ENCODE data around the gene SELENOV.

Gene SELENOV

DNA sequence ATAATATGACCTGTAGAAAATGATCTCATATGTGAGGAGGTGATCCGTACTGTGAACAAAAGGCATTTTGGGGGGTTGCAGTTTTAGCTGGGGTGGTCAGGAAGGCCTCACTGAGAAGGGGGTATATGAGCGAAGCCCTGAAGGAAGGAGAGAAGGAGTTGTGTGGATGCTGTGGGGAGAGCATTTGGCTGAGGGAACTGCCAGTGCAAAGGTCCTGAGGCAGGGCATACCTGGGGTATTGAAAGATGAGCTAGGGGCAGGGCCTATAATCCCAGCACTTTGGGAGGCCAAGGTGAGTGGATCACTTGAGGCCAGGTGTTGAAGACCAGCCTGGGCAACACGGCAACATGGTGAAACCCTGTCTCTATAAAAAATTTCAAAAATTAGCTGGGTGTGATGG, 2.5 kb downstream of the SELENOV start:
- DNase-seq, result no peak

DNA sequence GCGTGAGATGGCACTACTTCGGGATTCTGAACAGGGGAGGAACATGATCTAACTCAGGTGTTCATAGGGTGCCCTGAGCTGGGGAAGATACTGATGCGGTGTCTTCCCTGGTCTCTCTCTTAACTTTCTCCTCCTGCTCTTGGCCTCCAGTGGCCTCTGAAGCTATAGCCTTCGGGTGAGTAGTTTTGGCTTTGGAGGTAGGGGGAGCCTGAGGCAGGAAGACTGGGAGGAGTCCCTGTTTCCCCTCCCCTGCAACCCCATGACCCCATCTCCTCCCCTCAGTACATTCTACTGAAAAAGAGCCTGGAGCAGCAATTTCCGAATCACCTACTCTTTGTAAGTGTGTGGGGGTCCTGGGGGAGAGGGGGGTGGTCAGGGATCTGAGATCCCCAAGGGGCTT, 3.5 kb downstream of the SELENOV start:
- H3K36me3 ChIP-seq (ENCODE audit: insufficient read depth, low read length), result no peaks in the 10 kb centered on the region
- no peak overlapping the region for H3K4me3 ChIP-seq (ENCODE audit: low read depth in 1 of 2, low read length in 2 of 2)
- H4K20me1 ChIP-seq (ENCODE audit: insufficient read depth, low read length), result no peaks in the 10 kb centered on the region
- no peak overlapping the region for H3K4me2 ChIP-seq (ENCODE audit: insufficient read depth, low read length)
- H3K79me2 ChIP-seq (ENCODE audit: insufficient read depth, low read length), result no peaks in the 10 kb centered on the region
- H2AFZ ChIP-seq (ENCODE audit: low read depth, low read length), result no peak overlapping the region; the same call in 1 of the 2 replicates
- no peak overlapping the region for H3K9ac ChIP-seq (ENCODE audit: low read depth, low read length)
- H3K27me3 ChIP-seq (ENCODE audit: insufficient read depth, low read length, poor library complexity), result no peaks in the 10 kb centered on the region
- no peak overlapping the region for H3K27ac ChIP-seq (ENCODE audit: low read length)
- no peaks in the 10 kb centered on the region for H3K9me3 ChIP-seq (ENCODE audit: insufficient read depth, low read length, severe bottlenecking)
- TF ChIP-seq, protein P1, sequence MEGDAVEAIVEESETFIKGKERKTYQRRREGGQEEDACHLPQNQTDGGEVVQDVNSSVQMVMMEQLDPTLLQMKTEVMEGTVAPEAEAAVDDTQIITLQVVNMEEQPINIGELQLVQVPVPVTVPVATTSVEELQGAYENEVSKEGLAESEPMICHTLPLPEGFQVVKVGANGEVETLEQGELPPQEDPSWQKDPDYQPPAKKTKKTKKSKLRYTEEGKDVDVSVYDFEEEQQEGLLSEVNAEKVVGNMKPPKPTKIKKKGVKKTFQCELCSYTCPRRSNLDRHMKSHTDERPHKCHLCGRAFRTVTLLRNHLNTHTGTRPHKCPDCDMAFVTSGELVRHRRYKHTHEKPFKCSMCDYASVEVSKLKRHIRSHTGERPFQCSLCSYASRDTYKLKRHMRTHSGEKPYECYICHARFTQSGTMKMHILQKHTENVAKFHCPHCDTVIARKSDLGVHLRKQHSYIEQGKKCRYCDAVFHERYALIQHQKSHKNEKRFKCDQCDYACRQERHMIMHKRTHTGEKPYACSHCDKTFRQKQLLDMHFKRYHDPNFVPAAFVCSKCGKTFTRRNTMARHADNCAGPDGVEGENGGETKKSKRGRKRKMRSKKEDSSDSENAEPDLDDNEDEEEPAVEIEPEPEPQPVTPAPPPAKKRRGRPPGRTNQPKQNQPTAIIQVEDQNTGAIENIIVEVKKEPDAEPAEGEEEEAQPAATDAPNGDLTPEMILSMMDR (IDR thresholded peaks at IDR 0.05; ENCODE audit: borderline replicate concordance, extremely low read depth, low read length, poor library complexity, severe bottlenecking), result no peak
- no peak for TF ChIP-seq EZH2 (IDR thresholded peaks at IDR 0.05; ENCODE audit: borderline replicate concordance, low read depth, low read length, severe bottlenecking)
- DNase-seq (no peak), ATAC-seq (ENCODE audit: insufficient read depth, low read depth) (no peak)
- no peaks in the 10 kb centered on the region for H3K4me1 ChIP-seq (ENCODE audit: insufficient read depth, low read length)

More for the DNA sequence above, 2.5 kb downstream of the SELENOV start:
- H2AFZ ChIP-seq (ENCODE audit: low read depth, low read length), result no peak overlapping the region
- no peaks in the 10 kb centered on the region for H3K9me3 ChIP-seq (ENCODE audit: insufficient read depth, low read length, severe bottlenecking)
- no peaks in the 10 kb centered on the region for H4K20me1 ChIP-seq (ENCODE audit: insufficient read depth, low read length)
- H3K79me2 ChIP-seq (ENCODE audit: insufficient read depth, low read length), result no peaks in the 10 kb centered on the region
- H3K36me3 ChIP-seq (ENCODE audit: insufficient read depth, low read length), result no peaks in the 10 kb centered on the region
- H3K4me1 ChIP-seq (ENCODE audit: insufficient read depth, low read length), result no peaks in the 10 kb centered on the region
- H3K4me3 ChIP-seq (ENCODE audit: low read depth in 1 of 2, low read length in 2 of 2), result no peak overlapping the region
- ATAC-seq (ENCODE audit: insufficient read depth, low read depth), result no peak
- no peak overlapping the region for H3K27ac ChIP-seq (ENCODE audit: low read length)
- no peaks in the 10 kb centered on the region for H3K27me3 ChIP-seq (ENCODE audit: insufficient read depth, low read length, poor library complexity)
- TF ChIP-seq EZH2 (IDR thresholded peaks at IDR 0.05; ENCODE audit: borderline replicate concordance, low read depth, low read length, severe bottlenecking), result no peak
- TF ChIP-seq, protein P1 (IDR thresholded peaks at IDR 0.05; ENCODE audit: borderline replicate concordance, extremely low read depth, low read length, poor library complexity, severe bottlenecking), result no peak
- no peak overlapping the region for H3K9ac ChIP-seq (ENCODE audit: low read depth, low read length)
- no peak overlapping the region for H3K4me2 ChIP-seq (ENCODE audit: insufficient read depth, low read length)

DNA sequence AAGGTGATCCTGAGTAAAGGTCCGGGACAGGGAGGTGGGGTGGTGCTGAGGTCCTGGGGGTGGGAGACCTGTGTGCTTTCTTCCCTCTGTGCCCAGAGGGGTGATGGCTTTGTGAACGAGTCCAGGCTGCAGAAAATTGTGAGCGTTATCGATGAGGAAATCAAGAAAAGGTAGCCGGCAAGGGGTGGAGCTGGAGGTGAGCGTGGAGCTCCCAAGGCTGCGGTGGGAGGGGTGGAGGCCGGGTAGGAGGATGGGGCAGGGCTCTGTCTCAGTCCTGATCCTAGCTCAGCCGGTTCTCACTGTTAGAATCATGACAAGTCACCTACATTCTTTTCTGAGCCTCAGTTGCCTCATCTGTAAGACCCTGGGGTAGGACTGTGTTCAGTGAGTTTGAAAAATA, 4.0 kb downstream of the SELENOV start:
- Histone ChIP-seq H3K9me3 (ENCODE audit: insufficient read depth, low read length, severe bottlenecking) (no peaks in the 10 kb centered on the region), H3K27me3 (ENCODE audit: insufficient read depth, low read length, poor library complexity) (no peaks in the 10 kb centered on the region), H3K79me2 (ENCODE audit: insufficient read depth, low read length) (no peaks in the 10 kb centered on the region), H3K4me1 (ENCODE audit: insufficient read depth, low read length) (no peaks in the 10 kb centered on the region), H2AFZ (ENCODE audit: low read depth, low read length) (no peak overlapping the region), H3K4me2 (ENCODE audit: insufficient read depth, low read length) (no peak overlapping the region), H3K4me3 (ENCODE audit: low read depth in 1 of 2, low read length in 2 of 2) (no peak overlapping the region), H3K27ac (ENCODE audit: low read length) (no peak overlapping the region), H3K36me3 (ENCODE audit: insufficient read depth, low read length) (no peaks in the 10 kb centered on the region), H4K20me1 (ENCODE audit: insufficient read depth, low read length) (no peaks in the 10 kb centered on the region), H3K9ac (ENCODE audit: low read depth, low read length) (no peak overlapping the region)
- no peak for TF ChIP-seq EZH2 (IDR thresholded peaks at IDR 0.05; ENCODE audit: borderline replicate concordance, low read depth, low read length, severe bottlenecking)
- TF ChIP-seq, protein P1 (IDR thresholded peaks at IDR 0.05; ENCODE audit: borderline replicate concordance, extremely low read depth, low read length, poor library complexity, severe bottlenecking), result no peak
- DNase-seq (no peak), ATAC-seq (ENCODE audit: insufficient read depth, low read depth) (no peak)
